Right lung (tissue), 5 donors: ENCODE data around the gene ROBO1. TPM values are rescaled to one million over a fixed set of nuclear protein-coding genes. Genes with fewer than 3 reads are reported as not detected.
"Not testable (repeated sequence)": the region's sequence is repeated elsewhere in the genome, so short reads cannot be mapped to it uniquely, and the experiment has no call there.

Source experiments
- DNase-seq, 2 donors: peaks; one replicate each; pipeline ENCODE4 v3.0.0-alpha.2; 2013
- polyA plus RNA-seq, 5 donors: library from polyadenylated mRNA; unstranded; fragments of 120-200 nt; gene quantifications; one replicate each; pipeline versions ENCODE4 v1.2.1 to v1.2.3, GENCODE V29; 2013; ENCODE audit warnings: inconsistent platforms in 1 of 5, low replicate concordance in 1 of 5; ENCODE audit not compliant: insufficient read length in 5 of 5, insufficient read depth in 1 of 5

The ROBO1 gene
- polyA plus RNA-seq, 5 donors: 63.3 to 139 (median 102) TPM

GRCh38 chr3:79380581-79380980 lies 387.2 kb downstream of the ROBO1 start:
- no peak for DNase-seq

GRCh38 chr3:79378064-79378463 lies 389.7 kb downstream of the ROBO1 start:
- no peak for DNase-seq

GRCh38 chr3:79369306-79369705 lies 398.5 kb downstream of the ROBO1 start:
- DNase-seq: no peak

- no peak for DNase-seq
Measured at GRCh38 chr3:79368403-79368802, 399.4 kb downstream of the ROBO1 start.

- no peak for DNase-seq
Measured at GRCh38 chr3:79367803-79368202, 400.0 kb downstream of the ROBO1 start.

- no peak for DNase-seq
Measured at GRCh38 chr3:79367066-79367465, 400.7 kb downstream of the ROBO1 start.

GRCh38 chr3:79366414-79366813 lies 401.4 kb downstream of the ROBO1 start:
- no peak for DNase-seq

GRCh38 chr3:79364784-79365183 lies 403.0 kb downstream of the ROBO1 start:
- no peak for DNase-seq

GRCh38 chr3:79362571-79363270 lies 405.1 kb downstream of the ROBO1 start:
- DNase-seq: peak; percentile 39 to 55

GRCh38 chr3:79361748-79362378 lies 405.9 kb downstream of the ROBO1 start:
- DNase-seq: peak; percentile 31 to 45

GRCh38 chr3:79358327-79358726 lies 409.5 kb downstream of the ROBO1 start:
- DNase-seq: no peak

GRCh38 chr3:79354179-79354688 lies 413.6 kb downstream of the ROBO1 start:
- DNase-seq: no peak

GRCh38 chr3:79351699-79352098 lies 416.1 kb downstream of the ROBO1 start:
- no peak for DNase-seq

GRCh38 chr3:79344876-79345871 lies 422.6 kb downstream of the ROBO1 start:
- no peak for DNase-seq

- DNase-seq: no peak
Measured at GRCh38 chr3:79341961-79342360, 425.8 kb downstream of the ROBO1 start.

- DNase-seq: no peak
Measured at GRCh38 chr3:79339846-79340245, 428.0 kb downstream of the ROBO1 start.

- DNase-seq: no peak
Measured at GRCh38 chr3:79337798-79338197, 430.0 kb downstream of the ROBO1 start.

- DNase-seq: no peak
Measured at GRCh38 chr3:79329154-79329553, 438.6 kb downstream of the ROBO1 start.

- DNase-seq: no peak
Measured at GRCh38 chr3:79326642-79327041, 441.2 kb downstream of the ROBO1 start.

- DNase-seq: not testable (repeated sequence)
Measured at GRCh38 chr3:79325833-79326383, 441.9 kb downstream of the ROBO1 start.
